A673 (cell line): ENCODE data around the gene FRMD4B.

Source experiments
- CTCF ChIP-seq: fragments of 300-800, 200-600 bp; sonication (generic); conservative IDR thresholded peaks from 2 replicates; pipeline ENCODE4 v1.5.1; 2017; ENCODE audit warnings: low read depth, mild to moderate bottlenecking, antibody characterized with exemption, low read length, moderate library complexity, mixed read lengths
- EZH2 ChIP-seq: fragments of 200-600 bp; sonication (generic); IDR thresholded peaks from 2 replicates; pipeline ENCODE4 v1.6.1; 2017; ENCODE audit warnings: borderline replicate concordance, low read depth, mild to moderate bottlenecking, mixed read lengths, antibody characterized with exemption, low read length; ENCODE audit not compliant: poor library complexity, severe bottlenecking

GRCh38 chr3:69388241-69388640 is 2.4 kb upstream of the FRMD4B start:
- TF ChIP-seq CTCF (no peak), EZH2 (no peak)
